Prostate gland (tissue), 2 donors: ENCODE results near the gene OR4Q3. TPM values are rescaled to one million over a fixed set of nuclear protein-coding genes. Genes with fewer than 3 reads are reported as not detected.

Experiments used
- small RNA-seq, 2 donors: library from RNA; depleted of rRNA; stranded (forward); fragments of <200 nt; gene quantifications; one replicate each; pipeline ENCODE3, GENCODE V24; 2016
- total RNA-seq, 2 donors: library from RNA; depleted of rRNA; stranded (reverse); fragments of >200 nt; gene quantifications; one replicate each; pipeline ENCODE4 v1.1.0, GENCODE V29; 2016

The OR4Q3 gene
- total RNA-seq, 2 donors from 2014 or later: 3.1 TPM; not detected in 1

Small RNA genes lying within 50 kb of the gene (small RNA-seq; reads per million reads assigned to genes)
- 0 reads per million in 2 donors for gene AL512310.1

Other genes with a start within 250 kb of the OR4Q3 start
- not detected for gene OR11H2, start 29.7 kb upstream of the OR4Q3 start, total RNA-seq
- gene OR4M1, start 29.9 kb downstream of the OR4Q3 start, total RNA-seq: not detected
- gene OR4N2, start 60.2 kb downstream of the OR4Q3 start, total RNA-seq: not detected
- gene OR4K2, start 131.6 kb downstream of the OR4Q3 start, total RNA-seq: not detected
- not detected for gene OR4K5, start 177.0 kb downstream of the OR4Q3 start, total RNA-seq
- not detected for gene OR4K1, start 187.3 kb downstream of the OR4Q3 start, total RNA-seq
- gene OR4K15, start 232.0 kb downstream of the OR4Q3 start, total RNA-seq: not detected